HCT116 (cell line): ENCODE measurements around the gene SAT1. TPM values are rescaled to one million over a fixed set of nuclear protein-coding genes. Genes with fewer than 3 reads are reported as not detected.

Experiments
- ATAC-seq: fragments of 200-7000 bp; cut with Tn5 transposase; 2 replicates; pipeline ENCODE4 v1.9.1; 2020; ENCODE audit warnings: mild to moderate bottlenecking, moderate library complexity
- BruUV-seq: library from RNA; stranded (reverse); fragments of 400-500 nt; replicated peaks from 2 replicates; lab custom pipeline; 2021; lab: Mats Ljungman, UMichigan
- CTCF ChIA-PET: fragments of 300-600 bp; sonication (Branson Sonifier 250); formaldehyde crosslinking; loops from one replicate; lab custom pipeline; 2021; ENCODE audit warnings: antibody characterized with exemption; lab: Charles Lee
- POLR2A ChIA-PET: fragments of 300-600, 350-600 bp; sonication (Branson Sonifier 250); formaldehyde crosslinking; loops from one replicate; lab custom pipeline; 2021; ENCODE audit warnings: antibody characterized with exemption; lab: Charles Lee
- RAD21 ChIA-PET, 2 experiments: fragments of 300-600 bp; sonication (Branson Sonifier 250); formaldehyde crosslinking; loops; one replicate each; lab custom pipeline; 2023; ENCODE audit warnings: low total read pairs in 2 of 2; ENCODE audit not compliant: uncharacterized antibody in 2 of 2, unreplicated experiment in 2 of 2, low non-redundant PET in 1 of 2; lab: Charles Lee
- DNase-seq: peaks from one replicate; pipeline ENCODE4 v3.0.0-alpha.2; 2010; ENCODE audit warnings: low read depth, low spot score
- H2AFZ ChIP-seq: fragments of 200-600 bp; shearing (Covaris generic), sonication (generic); 2 replicates; pipeline ENCODE4 v1.6.1; 2017; ENCODE audit warnings: low read depth, mixed run types, mixed read lengths, antibody characterized with exemption, low read length; ENCODE audit not compliant: poor library complexity, severe bottlenecking
- H3K27ac ChIP-seq: 2 replicates; pipeline ENCODE4 v1.5.1; 2012; ENCODE audit warnings: low read depth, low read length
- H3K27me3 ChIP-seq: fragments of 200-600 bp; sonication (generic); 2 replicates; pipeline ENCODE4 v1.6.1; 2016; ENCODE audit warnings: mixed run types, low read length, mixed read lengths; ENCODE audit not compliant: insufficient read depth
- H3K36me3 ChIP-seq, 2 experiments: fragments of 200-500 bp in 1 of 2; fragments of 200-600 bp in 1 of 2; sonication (Bioruptor generic) in 1 of 2; sonication (generic) in 1 of 2; 2 replicates each; pipeline versions ENCODE4 v1.5.1 to v1.6.1; 2014 to 2016; ENCODE audit warnings: low read length in 2 of 2, inconsistent platforms in 1 of 2, mixed read lengths in 1 of 2, mixed run types in 1 of 2; ENCODE audit not compliant: insufficient read depth in 2 of 2, control insufficient read depth in 1 of 2
- H3K4me1 ChIP-seq, 2 experiments: fragments of 200-600 bp in 1 of 2; sonication (generic) in 1 of 2; 2 replicates each; pipeline versions ENCODE4 v1.5.1 to v1.6.1; 2012 to 2017; ENCODE audit warnings: low read length in 2 of 2, inconsistent platforms in 1 of 2, mild to moderate bottlenecking in 1 of 2, mixed read lengths in 1 of 2, mixed run types in 1 of 2, moderate library complexity in 1 of 2; ENCODE audit not compliant: insufficient read depth in 2 of 2, control insufficient read depth in 1 of 2
- H3K4me2 ChIP-seq: fragments of 200-600 bp; sonication (generic); 2 replicates; pipeline ENCODE4 v1.6.1; 2017; ENCODE audit warnings: mixed run types, low read length, mixed read lengths
- H3K4me3 ChIP-seq, 2 experiments: fragments of 200-600 bp in 1 of 2; sonication (generic) in 1 of 2; replicated peaks in 1 of 2; 2 replicates each; pipeline ENCODE4 v1.5.1; 2011 to 2016; ENCODE audit warnings: low read length in 2 of 2, control low read depth in 1 of 2, low read depth in 1 of 2, mild to moderate bottlenecking in 1 of 2, mixed read lengths in 1 of 2, mixed run types in 1 of 2
- H3K79me2 ChIP-seq: fragments of 200-600 bp; sonication (generic); 2 replicates; pipeline ENCODE4 v1.6.1; 2017; ENCODE audit warnings: mild to moderate bottlenecking, mixed run types, low read length, moderate library complexity, mixed read lengths; ENCODE audit not compliant: insufficient read depth
- H3K9ac ChIP-seq: fragments of 200-600 bp; sonication (generic); 2 replicates; pipeline ENCODE4 v1.6.1; 2016; ENCODE audit warnings: low read length, mixed read lengths
- H3K9me2 ChIP-seq: fragments of 200-600 bp; sonication (generic), shearing (Covaris generic); 2 replicates; pipeline ENCODE4 v1.6.1; 2017; ENCODE audit warnings: mixed run types, mild to moderate bottlenecking, moderate library complexity; ENCODE audit not compliant: insufficient read depth
- H3K9me3 ChIP-seq, 2 experiments: fragments of 200-500 bp in 1 of 2; fragments of 200-600 bp in 1 of 2; sonication (Bioruptor generic) in 1 of 2; sonication (generic) in 1 of 2; 2 replicates each; pipeline ENCODE4 v1.6.1; 2014 to 2017; ENCODE audit warnings: low read length in 2 of 2, mixed read lengths in 2 of 2, inconsistent platforms in 1 of 2, low read depth in 1 of 2, mild to moderate bottlenecking in 1 of 2, mixed run types in 1 of 2, moderate library complexity in 1 of 2; ENCODE audit not compliant: control insufficient read depth in 1 of 2, insufficient read depth in 1 of 2
- H4K20me1 ChIP-seq: fragments of 200-600 bp; sonication (generic), shearing (Covaris generic); 2 replicates; pipeline ENCODE4 v1.6.1; 2017; ENCODE audit warnings: mixed run types, mild to moderate bottlenecking, moderate library complexity; ENCODE audit not compliant: insufficient read depth
- CBX3 ChIP-seq: IDR thresholded peaks from 2 replicates; pipeline ENCODE4 v1.6.1; 2012; ENCODE audit warnings: low read depth
- CEBPB ChIP-seq: IDR thresholded peaks from 2 replicates; pipeline ENCODE4 v1.6.1; 2012; ENCODE audit warnings: low read depth
- EZH2phosphoT487 ChIP-seq: fragments of 200-600 bp; IDR thresholded peaks from 2 replicates; pipeline ENCODE4 v1.6.1; 2018; ENCODE audit warnings: antibody characterized with exemption, borderline replicate concordance
- intact Hi-C: fragments of 100-400 bp; cut with micrococcal nuclease; formaldehyde crosslinking; loops from 2 replicates; pipeline ENCODE4 v1.10.0; 2022
- total RNA-seq: library from RNA; stranded (reverse); gene quantifications from one replicate; pipeline ENCODE4 v1.2.1, GENCODE V29; 2021; ENCODE audit not compliant: unreplicated experiment

Gene SAT1
- total RNA-seq, 1 experiment from 2014 or later = 821 TPM

DNA sequence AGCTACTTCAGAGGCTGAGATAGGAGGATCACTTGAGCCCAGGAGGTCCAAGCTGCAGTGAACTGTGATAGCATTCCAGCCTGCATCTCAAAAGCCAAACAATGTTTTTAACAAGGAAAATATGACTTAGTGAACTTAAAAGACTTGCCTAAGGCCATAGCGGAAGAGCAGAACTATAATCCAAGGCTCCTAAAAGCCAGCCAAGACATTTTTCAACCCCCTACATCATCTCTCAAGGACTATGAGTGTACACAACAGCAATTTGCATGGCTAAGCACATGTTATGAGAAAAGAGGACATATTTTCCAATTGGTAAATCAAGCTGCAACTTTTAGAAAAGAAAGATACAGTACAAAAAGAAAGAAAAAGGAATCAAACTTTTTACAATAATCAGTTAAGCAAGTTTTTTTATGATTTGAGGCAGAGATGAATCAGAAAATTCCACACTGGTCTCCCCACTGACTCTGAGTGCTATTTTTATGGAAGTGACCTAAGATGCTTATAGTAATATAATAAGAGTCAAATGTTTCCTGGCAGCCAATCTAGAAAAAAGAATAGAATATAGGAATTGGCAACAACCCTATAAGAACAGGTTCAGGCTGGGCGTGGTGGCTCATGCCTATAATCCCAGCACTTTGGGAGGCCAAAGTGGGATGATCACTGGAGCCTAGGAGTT is 30.1 kb upstream of the SAT1 start:
- no peaks in the 10 kb centered on the region for H3K79me2 ChIP-seq
- H3K4me2 ChIP-seq = no peak overlapping the region
- H4K20me1 ChIP-seq = no peaks in the 10 kb centered on the region
- intact Hi-C loops = no loop called here
- H2AFZ ChIP-seq = no peak overlapping the region
- BruUV-seq = no TSS peak
- TF ChIP-seq CEBPB (no peak), CBX3 (no peak)
- TF ChIP-seq, all 23 proteins: peak for 0
- ChIA-PET RAD21 (no interaction called here), CTCF (no interaction called here), POLR2A (interaction anchor here (1.9 kb wide), 1 partner anchor 10 kb away, joined by 4 read pairs; the partner anchor contains the start of gene ACOT9)
- no peaks in the 10 kb centered on the region for H3K9me2 ChIP-seq
- H3K36me3 ChIP-seq = no peaks in the 10 kb centered on the region
- ATAC-seq = no peak
- H3K9me3 ChIP-seq = no peaks in the 10 kb centered on the region
- no peak overlapping the region for H3K9ac ChIP-seq
- no peaks in the 10 kb centered on the region for H3K27me3 ChIP-seq
- no peak overlapping the region for H3K4me3 ChIP-seq
- peaks cover 0 to 3% of the 10 kb centered on the region in 2 experiments; a peak in 1 of 4 replicates for H3K4me1 ChIP-seq
- DNase-seq = no peak
- H3K27ac ChIP-seq = no peak overlapping the region

GRCh38 chrX:23754664-23755063 is 28.3 kb upstream of the SAT1 start:
- Histone ChIP-seq H3K27me3 (no peaks in the 10 kb centered on the region), H3K9me2 (no peaks in the 10 kb centered on the region), H3K27ac (no peak overlapping the region), H2AFZ (no peak overlapping the region), H3K9me3 (no peaks in the 10 kb centered on the region), H4K20me1 (no peaks in the 10 kb centered on the region), H3K9ac (no peak overlapping the region), H3K79me2 (no peaks in the 10 kb centered on the region), H3K4me1 (peaks cover 0 to 3% of the 10 kb centered on the region in 2 experiments; a peak in 1 of 4 replicates), H3K4me3 (no peak overlapping the region), H3K36me3 (no peaks in the 10 kb centered on the region), H3K4me2 (no peak overlapping the region)
- DNase-seq (no peak), ATAC-seq (no peak)
- CTCF ChIA-PET = interaction anchor here (1.2 kb wide), 1 partner anchor 148 kb away, joined by 4 read pairs; no protein-coding TSS in a partner anchor
- POLR2A ChIA-PET = no interaction called here
- RAD21 ChIA-PET = no interaction called here
- TF ChIP-seq EZH2phosphoT487 = no peak
- intact Hi-C loops = no loop called here
- BruUV-seq = no TSS peak
